Neural cell (in vitro differentiated cells): Measurements from ENCODE around the gene TREM1. TPM values are rescaled to one million over a fixed set of nuclear protein-coding genes. Genes with fewer than 3 reads are reported as not detected.

Experiments
- H2AFZ ChIP-seq: fragments of 200-600, 300-800 bp; sonication (generic), shearing (Covaris generic); 2 replicates; pipeline ENCODE4 v1.6.0; 2014; ENCODE audit warnings: low read depth, mild to moderate bottlenecking, antibody characterized with exemption, low read length, moderate library complexity
- H3F3A ChIP-seq: fragments of 200-600 bp; shearing (Covaris generic); 2 replicates; pipeline ENCODE4 v1.6.1; 2016; ENCODE audit warnings: mild to moderate bottlenecking, moderate library complexity, mixed read lengths, antibody characterized with exemption, low read length; ENCODE audit not compliant: insufficient read depth, poor library complexity, severe bottlenecking
- H3K27ac ChIP-seq: fragments of 200-600, 300-800 bp; sonication (generic), shearing (Covaris generic); 2 replicates; pipeline ENCODE4 v1.5.1; 2014; ENCODE audit warnings: mild to moderate bottlenecking, low read length, moderate library complexity
- H3K27me3 ChIP-seq: fragments of 300-800, 200-600 bp; sonication (generic), shearing (Covaris generic); 2 replicates; pipeline ENCODE4 v1.6.0; 2014; ENCODE audit warnings: mild to moderate bottlenecking, low read depth, low read length, moderate library complexity; ENCODE audit not compliant: insufficient read depth
- H3K36me3 ChIP-seq: fragments of 300-800, 200-600 bp; sonication (generic), shearing (Covaris generic); 2 replicates; pipeline ENCODE4 v1.5.1; 2014; ENCODE audit warnings: mild to moderate bottlenecking, antibody characterized with exemption, low read length, moderate library complexity; ENCODE audit not compliant: insufficient read depth
- H3K4me2 ChIP-seq: fragments of 300-800, 200-600 bp; sonication (generic), shearing (Covaris generic); 2 replicates; pipeline ENCODE4 v1.6.0; 2014; ENCODE audit warnings: mild to moderate bottlenecking, low read length
- H3K4me3 ChIP-seq: fragments of 300-800, 200-600 bp; sonication (generic), shearing (Covaris generic); 2 replicates; pipeline ENCODE4 v1.5.1; 2014; ENCODE audit warnings: mild to moderate bottlenecking, low read length, moderate library complexity
- H3K79me2 ChIP-seq: fragments of 200-600 bp; shearing (Covaris generic); replicated peaks from 2 replicates; pipeline ENCODE4 v1.6.0; 2014; ENCODE audit warnings: mild to moderate bottlenecking, low read length, moderate library complexity; ENCODE audit not compliant: insufficient read depth
- H3K9ac ChIP-seq: fragments of 300-800, 200-600 bp; sonication (generic), shearing (Covaris generic); 2 replicates; pipeline ENCODE4 v1.6.1; 2016; ENCODE audit warnings: mild to moderate bottlenecking, low read length, mixed read lengths
- H3K9me2 ChIP-seq: fragments of 200-600 bp; shearing (Covaris generic); 2 replicates; pipeline ENCODE4 v1.6.1; 2016; ENCODE audit warnings: mild to moderate bottlenecking, low read length, mixed read lengths; ENCODE audit not compliant: insufficient read depth
- H3K9me3 ChIP-seq: fragments of 200-600, 300-800 bp; sonication (generic), shearing (Covaris generic); 2 replicates; pipeline ENCODE4 v1.6.1; 2016; ENCODE audit warnings: mild to moderate bottlenecking, mixed run types, low read length, moderate library complexity, mixed read lengths
- H4K20me1 ChIP-seq: fragments of 200-600 bp; shearing (Covaris generic); 2 replicates; pipeline ENCODE4 v1.6.1; 2016; ENCODE audit warnings: mild to moderate bottlenecking, mixed run types; ENCODE audit not compliant: insufficient read depth
- CTCF ChIP-seq: fragments of 450-650 bp; IDR thresholded peaks from 2 replicates; pipeline ENCODE4 v1.5.1; 2014; ENCODE audit warnings: antibody characterized with exemption, mild to moderate bottlenecking, moderate library complexity; ENCODE audit not compliant: poor library complexity, severe bottlenecking
- EP300 ChIP-seq: fragments of 450-650 bp; conservative IDR thresholded peaks from 2 replicates; pipeline ENCODE4 v1.6.1; 2014; ENCODE audit warnings: antibody characterized with exemption, mild to moderate bottlenecking, moderate library complexity; ENCODE audit not compliant: poor library complexity, severe bottlenecking
- EZH2 ChIP-seq: fragments of 200-600, 300-800 bp; shearing (Covaris generic), sonication (generic); IDR thresholded peaks from 2 replicates; pipeline ENCODE4 v1.6.1; 2014; ENCODE audit warnings: antibody characterized with exemption, low read length, borderline replicate concordance, mild to moderate bottlenecking; ENCODE audit not compliant: insufficient read depth, poor library complexity, severe bottlenecking
- MXI1 ChIP-seq: fragments of 450-650 bp; conservative IDR thresholded peaks from 2 replicates; pipeline ENCODE4 v1.6.1; 2014; ENCODE audit warnings: antibody characterized with exemption, mild to moderate bottlenecking; ENCODE audit not compliant: poor library complexity, severe bottlenecking
- POLR2AphosphoS5 ChIP-seq: IDR thresholded peaks from 2 replicates; pipeline ENCODE4 v1.6.1; 2012
- RAD21 ChIP-seq: fragments of 450-650 bp; conservative IDR thresholded peaks from 2 replicates; pipeline ENCODE4 v1.6.1; 2014; ENCODE audit warnings: antibody characterized with exemption, mild to moderate bottlenecking, moderate library complexity
- REST ChIP-seq: IDR thresholded peaks from 2 replicates; pipeline ENCODE4 v1.6.1; 2012; ENCODE audit warnings: borderline replicate concordance
- SMC3 ChIP-seq: fragments of 450-650 bp; conservative IDR thresholded peaks from 2 replicates; pipeline ENCODE4 v1.6.1; 2014; ENCODE audit warnings: antibody characterized with exemption, mild to moderate bottlenecking, moderate library complexity; ENCODE audit not compliant: poor library complexity
- TAF1 ChIP-seq: IDR thresholded peaks from 2 replicates; pipeline ENCODE4 v1.6.1; 2012; ENCODE audit warnings: low read depth
- polyA plus RNA-seq: library from polyadenylated mRNA; depleted of rRNA; stranded (reverse); fragments of >200 nt; gene quantifications from 2 replicates; pipeline ENCODE4 v1.2.3, GENCODE V29; 2014

The TREM1 gene
- polyA plus RNA-seq, 1 donor from 2014 or later, result not detected

DNA sequence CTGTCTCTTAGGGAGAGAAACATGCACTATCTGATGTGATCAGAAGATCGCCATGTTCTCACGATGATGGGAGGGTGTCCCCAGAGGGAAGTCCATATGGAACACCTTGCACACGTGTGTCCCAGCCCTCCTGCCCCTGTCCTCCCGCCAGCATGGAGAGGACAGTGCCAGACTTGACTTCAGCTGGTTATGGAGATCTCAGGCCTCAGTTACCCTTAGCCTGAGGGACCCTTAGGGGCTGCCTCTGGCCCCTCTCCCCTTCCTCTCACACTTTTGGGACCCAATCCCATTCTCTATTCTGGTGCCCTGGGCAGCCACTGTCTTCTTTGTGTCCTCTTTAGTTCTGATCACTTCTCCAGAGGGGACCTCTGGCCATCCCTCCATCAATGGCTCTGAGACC lies 56.8 kb downstream of the TREM1 start:
- Histone ChIP-seq H3K9me3 (no peaks in the 10 kb centered on the region), H3K36me3 (no peaks in the 10 kb centered on the region), H3K9ac (no peak overlapping the region), H3K27ac (no peak overlapping the region), H3K4me3 (no peak overlapping the region), H2AFZ (no peak overlapping the region), H4K20me1 (no peaks in the 10 kb centered on the region), H3F3A (no peaks in the 10 kb centered on the region), H3K9me2 (no peaks in the 10 kb centered on the region), H3K4me2 (no peak overlapping the region), H3K27me3 (no peaks in the 10 kb centered on the region), H3K79me2 (no peaks in the 10 kb centered on the region)
- TF ChIP-seq REST, result no peak
- TF ChIP-seq EP300, result no peak
- no peak for TF ChIP-seq TAF1
- no peak for TF ChIP-seq POLR2AphosphoS5
- no peak for TF ChIP-seq EZH2
- no peak for TF ChIP-seq RAD21
- TF ChIP-seq SMC3, result no peak
- no peak for TF ChIP-seq CTCF
- no peak for TF ChIP-seq MXI1

DNA sequence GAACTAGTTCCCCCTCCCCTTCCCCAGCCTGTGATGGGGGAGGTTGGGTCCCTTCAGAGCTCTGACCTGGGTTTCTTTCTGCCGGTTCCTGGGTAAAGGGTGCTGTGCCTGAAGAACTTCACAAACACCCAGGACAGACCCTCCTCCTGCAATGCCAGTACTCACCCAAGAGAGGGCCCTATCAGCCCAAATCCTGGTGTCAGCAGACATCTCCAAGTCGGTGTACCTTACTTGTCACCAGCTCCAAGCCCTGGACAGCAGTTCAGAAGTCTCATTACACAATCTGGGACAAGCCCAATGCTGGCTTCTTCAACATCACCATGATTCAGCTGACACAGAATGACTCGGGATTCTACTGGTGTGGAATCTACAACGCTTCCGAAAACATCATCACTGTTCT lies 57.9 kb downstream of the TREM1 start:
- Histone ChIP-seq H3K9me3 (no peaks in the 10 kb centered on the region), H3K27me3 (no peaks in the 10 kb centered on the region), H3K27ac (no peak overlapping the region), H3K79me2 (no peaks in the 10 kb centered on the region), H3K9ac (no peak overlapping the region), H3K4me3 (no peak overlapping the region), H4K20me1 (no peaks in the 10 kb centered on the region), H2AFZ (no peak overlapping the region), H3K9me2 (no peaks in the 10 kb centered on the region), H3K36me3 (no peaks in the 10 kb centered on the region), H3K4me2 (no peak overlapping the region), H3F3A (no peaks in the 10 kb centered on the region)
- TF ChIP-seq RAD21, result no peak
- TF ChIP-seq CTCF, result no peak
- no peak for TF ChIP-seq SMC3
- no peak for TF ChIP-seq EZH2
- no peak for TF ChIP-seq TAF1
- TF ChIP-seq EP300, result no peak
- no peak for TF ChIP-seq POLR2AphosphoS5
- TF ChIP-seq REST, result no peak
- TF ChIP-seq MXI1, result no peak
